ENCODE results near the gene POLG2.

GRCh38 chr17:64506576-64507412 lies 9.9 kb upstream of the POLG2 start, which contains the start of gene CEP95:
- TF ChIP-seq CTCF (IDR thresholded peaks at IDR 0.05) (peak in 1 of 4 experiments; percentile 6), POLR2A (IDR thresholded peaks at IDR 0.05) (peak; percentile 74 to 79)
